ENCODE data around the gene PEX5L. TPM values are rescaled to one million over a fixed set of nuclear protein-coding genes. Genes with fewer than 3 reads are reported as not detected.
"Not testable (repeated sequence)": the region's sequence is repeated elsewhere in the genome, so short reads cannot be mapped to it uniquely, and the experiment has no call there.

The PEX5L gene
- total RNA-seq, 1 experiment from 2014 or later: 0.47 TPM

DNA sequence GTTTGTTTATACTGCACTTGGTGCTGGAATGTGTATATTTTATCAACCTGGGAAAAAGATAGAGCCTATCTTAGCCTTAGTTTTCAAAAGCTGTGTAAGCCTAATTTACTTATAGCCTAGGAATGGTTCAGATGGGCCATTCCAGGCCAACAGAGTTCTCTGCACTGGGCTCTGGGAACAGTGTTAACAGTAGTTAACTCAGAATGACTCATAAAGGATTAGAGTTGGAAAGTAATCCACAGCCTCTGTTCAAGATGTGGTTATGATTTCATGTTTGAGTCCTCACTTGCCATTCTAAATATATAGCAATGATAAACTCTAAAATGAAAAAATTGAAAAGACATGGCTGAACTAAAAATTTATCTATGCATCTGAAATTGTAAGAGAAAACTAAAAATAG is 22.6 kb upstream of the PEX5L start:
- ChIA-PET POLR2A (no interaction called here), CTCF (interaction anchor here (0.6 to 1.2 kb wide), 2 partner anchors 37 to 536 kb away, joined by 3 to 5 read pairs; no protein-coding TSS in a partner anchor)
- no peaks in the 10 kb centered on the region for H3K27me3 Mint-ChIP-seq (ENCODE audit: insufficient read depth, unreplicated experiment)
- peaks cover 11% of the 10 kb centered on the region for H3K4me1 Mint-ChIP-seq (ENCODE audit: insufficient read depth, unreplicated experiment)
- peaks cover 7% of the 10 kb centered on the region for H3K9me3 Mint-ChIP-seq (ENCODE audit: unreplicated experiment)
- H3K36me3 Mint-ChIP-seq (ENCODE audit: insufficient read depth, unreplicated experiment): no peaks in the 10 kb centered on the region
- intact Hi-C loops (cut with micrococcal nuclease): no loop called here
- TF ChIP-seq CTCF (IDR thresholded peaks at IDR 0.05; ENCODE audit: unreplicated experiment): no peak
- BruUV-seq (replicated peaks): no TSS peak
- H3K27ac Mint-ChIP-seq (ENCODE audit: low read depth, unreplicated experiment): no peak overlapping the region
- H3K4me3 Mint-ChIP-seq (ENCODE audit: unreplicated experiment): no peak overlapping the region
- DNase-seq (ENCODE audit: unreplicated experiment): peak; percentile 40

GRCh38 chr3:180058238-180058637 is 21.5 kb upstream of the PEX5L start:
- ChIA-PET POLR2A (no interaction called here), CTCF (interaction anchor here (0.5 to 1.3 kb wide), 3 partner anchors 27 to 131 kb away, joined by 3 to 4 read pairs (median 3); no protein-coding TSS in a partner anchor)
- TF ChIP-seq CTCF (IDR thresholded peaks at IDR 0.05; ENCODE audit: unreplicated experiment): no peak
- no peaks in the 10 kb centered on the region for H3K27me3 Mint-ChIP-seq (ENCODE audit: insufficient read depth, unreplicated experiment)
- no peak overlapping the region for H3K27ac Mint-ChIP-seq (ENCODE audit: low read depth, unreplicated experiment)
- peaks cover 7% of the 10 kb centered on the region for H3K9me3 Mint-ChIP-seq (ENCODE audit: unreplicated experiment)
- DNase-seq (ENCODE audit: unreplicated experiment): no peak
- intact Hi-C loops (cut with micrococcal nuclease): no loop called here
- H3K36me3 Mint-ChIP-seq (ENCODE audit: insufficient read depth, unreplicated experiment): no peaks in the 10 kb centered on the region
- no peak overlapping the region for H3K4me3 Mint-ChIP-seq (ENCODE audit: unreplicated experiment)
- peaks cover 6% of the 10 kb centered on the region for H3K4me1 Mint-ChIP-seq (ENCODE audit: insufficient read depth, unreplicated experiment)
- no TSS peak for BruUV-seq (replicated peaks)

DNA sequence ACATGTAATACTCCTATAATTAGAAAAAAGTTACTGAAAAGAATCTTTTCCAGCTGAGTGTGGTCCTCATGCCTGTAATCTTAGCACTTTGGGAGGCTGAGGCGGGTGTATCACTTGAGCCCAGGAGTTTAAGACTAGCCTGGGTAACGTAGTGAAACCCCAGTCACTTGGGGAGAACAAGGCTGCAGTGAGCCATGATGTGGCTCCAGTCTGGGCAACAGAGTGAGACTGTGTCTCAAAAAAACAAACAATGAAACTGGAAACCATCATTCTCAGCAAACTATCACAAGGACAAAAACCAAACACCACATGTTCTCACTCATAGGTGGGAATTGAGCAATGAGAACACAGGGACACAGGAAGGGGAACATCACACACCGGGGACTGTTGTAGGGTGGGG is 18.9 kb upstream of the PEX5L start:
- POLR2A ChIA-PET; intact Hi-C loops (cut with micrococcal nuclease); H3K4me3 Mint-ChIP-seq (ENCODE audit: unreplicated experiment); H3K27me3 Mint-ChIP-seq (ENCODE audit: insufficient read depth, unreplicated experiment); BruUV-seq (replicated peaks); CTCF ChIA-PET; DNase-seq (ENCODE audit: unreplicated experiment); H3K9me3 Mint-ChIP-seq (ENCODE audit: unreplicated experiment); H3K36me3 Mint-ChIP-seq (ENCODE audit: insufficient read depth, unreplicated experiment); H3K4me1 Mint-ChIP-seq (ENCODE audit: insufficient read depth, unreplicated experiment): not testable (repeated sequence)
- peak overlapping the region; percentile 39 for H3K27ac Mint-ChIP-seq (ENCODE audit: low read depth, unreplicated experiment)

DNA sequence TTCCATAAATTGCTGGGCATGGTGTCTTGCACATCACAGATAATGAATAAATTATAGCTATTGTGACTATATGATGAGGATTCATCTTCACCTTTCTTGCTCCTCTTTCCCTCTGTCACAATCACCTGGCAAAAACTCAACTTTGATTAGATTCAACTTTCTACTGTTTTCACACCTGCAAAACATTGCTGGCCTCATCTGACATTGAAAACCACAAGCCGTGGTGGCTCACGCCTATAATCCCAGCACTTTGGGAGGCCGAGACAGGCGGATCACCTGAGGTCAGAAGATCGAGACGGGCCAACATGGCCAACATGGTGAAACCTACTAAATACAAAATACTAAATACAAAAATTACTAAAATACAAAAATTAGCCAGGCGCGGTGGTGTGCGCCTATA is 12.7 kb upstream of the PEX5L start:
- CTCF ChIA-PET: no interaction called here
- intact Hi-C loops (cut with micrococcal nuclease): no loop called here
- Mint-ChIP-seq H3K9me3 (ENCODE audit: unreplicated experiment) (no peaks in the 10 kb centered on the region), H3K27ac (ENCODE audit: low read depth, unreplicated experiment) (no peak overlapping the region), H3K36me3 (ENCODE audit: insufficient read depth, unreplicated experiment) (no peaks in the 10 kb centered on the region), H3K4me3 (ENCODE audit: unreplicated experiment) (no peak overlapping the region), H3K27me3 (ENCODE audit: insufficient read depth, unreplicated experiment) (no peaks in the 10 kb centered on the region), H3K4me1 (ENCODE audit: insufficient read depth, unreplicated experiment) (peaks cover 6% of the 10 kb centered on the region)
- BruUV-seq (replicated peaks): no TSS peak
- POLR2A ChIA-PET: no interaction called here
- DNase-seq (ENCODE audit: unreplicated experiment): no peak
- no peak for TF ChIP-seq CTCF (IDR thresholded peaks at IDR 0.05; ENCODE audit: unreplicated experiment)

GRCh38 chr3:180048840-180049239 is 12.1 kb upstream of the PEX5L start:
- BruUV-seq (replicated peaks): no TSS peak
- Mint-ChIP-seq H3K27me3 (ENCODE audit: insufficient read depth, unreplicated experiment) (no peaks in the 10 kb centered on the region), H3K9me3 (ENCODE audit: unreplicated experiment) (no peaks in the 10 kb centered on the region), H3K4me1 (ENCODE audit: insufficient read depth, unreplicated experiment) (peaks cover 6% of the 10 kb centered on the region), H3K4me3 (ENCODE audit: unreplicated experiment) (no peak overlapping the region), H3K27ac (ENCODE audit: low read depth, unreplicated experiment) (no peak overlapping the region), H3K36me3 (ENCODE audit: insufficient read depth, unreplicated experiment) (no peaks in the 10 kb centered on the region)
- POLR2A ChIA-PET: no interaction called here
- intact Hi-C loops (cut with micrococcal nuclease): no loop called here
- DNase-seq (ENCODE audit: unreplicated experiment): peak; percentile 17
- TF ChIP-seq CTCF (IDR thresholded peaks at IDR 0.05; ENCODE audit: unreplicated experiment): no peak
- CTCF ChIA-PET: interaction anchor here (0.7 kb wide), 1 partner anchor 119 kb away, joined by 3 read pairs; no protein-coding TSS in a partner anchor

Measured in MCF 10A (cell line).